ENCODE measurements around the gene PPP3CA. TPM values are rescaled to one million over a fixed set of nuclear protein-coding genes. Genes with fewer than 3 reads are reported as not detected.
A peak's percentile ranks its signal among the peaks of the same experiment; 100 is the strongest.

PPP3CA gene
- total RNA-seq, 1 donor from 2014 or later, result 78.8 TPM

- POLR2A ChIA-PET, result interaction anchor here (1.4 kb wide), 1 partner anchor 64 kb away, joined by 3 read pairs; no protein-coding TSS in a partner anchor
- DNase-seq, result no peak
- H3K9me3 Mint-ChIP-seq, result no peaks in the 10 kb centered on the region
Observed at GRCh38 chr4:101282076-101282844, 65.1 kb downstream of the PPP3CA start.

GRCh38 chr4:101280866-101281600 lies 66.3 kb downstream of the PPP3CA start:
- Mint-ChIP-seq H3K36me3 (ENCODE audit: low read depth) (peaks cover 2% of the 10 kb centered on the region), H3K4me1 (peaks cover 78% of the 10 kb centered on the region), H3K27ac (peak overlapping the region; percentile 43), H3K4me3 (no peak overlapping the region), H3K9me3 (no peaks in the 10 kb centered on the region), H3K27me3 (no peaks in the 10 kb centered on the region)
- no peak for TF ChIP-seq CTCF (IDR thresholded peaks at IDR 0.05)
- ATAC-seq (ENCODE audit: low read depth) (no peak), DNase-seq (no peak)
- CTCF ChIA-PET, result no interaction called here
- POLR2A ChIA-PET, result interaction anchor here (0.6 kb wide), 1 partner anchor 1285 kb away, joined by 4 read pairs; no protein-coding TSS in a partner anchor
- intact Hi-C loops (cut with micrococcal nuclease), result no loop called here

More at GRCh38 chr4:101282076-101282844, 65.1 kb downstream of the PPP3CA start:
- Mint-ChIP-seq H3K36me3 (ENCODE audit: low read depth) (peaks cover 2% of the 10 kb centered on the region), H3K27me3 (no peaks in the 10 kb centered on the region), H3K4me3 (peak overlapping the region; percentile 64), H3K27ac (peak overlapping the region; percentile 75), H3K4me1 (peaks cover 76% of the 10 kb centered on the region)
- peak; percentile 59 for ATAC-seq (ENCODE audit: low read depth)
- intact Hi-C loops (cut with micrococcal nuclease), result no loop called here
- CTCF ChIA-PET, result no interaction called here
- no peak for TF ChIP-seq CTCF (IDR thresholded peaks at IDR 0.05)

GRCh38 chr4:101279377-101279871 lies 67.9 kb downstream of the PPP3CA start:
- CTCF ChIA-PET, result interaction anchor here (0.9 kb wide), 1 partner anchor 17 kb away, joined by 4 read pairs; no protein-coding TSS in a partner anchor
- Mint-ChIP-seq H3K4me3 (peak overlapping the region; percentile 64), H3K27me3 (no peaks in the 10 kb centered on the region), H3K27ac (peak overlapping the region; percentile 86), H3K4me1 (peaks cover 82% of the 10 kb centered on the region), H3K9me3 (no peaks in the 10 kb centered on the region), H3K36me3 (ENCODE audit: low read depth) (peaks cover 4% of the 10 kb centered on the region)
- intact Hi-C loops (cut with micrococcal nuclease), result loop anchor here (1.0 to 10.0 kb wide), 3 partner anchors 8 to 455 kb away; partner anchors contain the start of gene PPP3CA
- POLR2A ChIA-PET, result interaction anchor here (0.6 to 0.9 kb wide), 3 partner anchors 10 to 610 kb away, joined by 5 to 7 read pairs (median 5); no protein-coding TSS in a partner anchor
- no peak for TF ChIP-seq CTCF (IDR thresholded peaks at IDR 0.05)
- ATAC-seq (ENCODE audit: low read depth), result peak; percentile 70
- no peak for DNase-seq

- DNase-seq (no peak), ATAC-seq (ENCODE audit: low read depth) (no peak)
- Mint-ChIP-seq H3K4me1 (peaks cover 70% of the 10 kb centered on the region), H3K9me3 (no peaks in the 10 kb centered on the region), H3K27me3 (no peaks in the 10 kb centered on the region), H3K4me3 (no peak overlapping the region), H3K27ac (no peak overlapping the region), H3K36me3 (ENCODE audit: low read depth) (peaks cover 4% of the 10 kb centered on the region)
- POLR2A ChIA-PET, result interaction anchor here (0.7 kb wide), 2 partner anchors 11 to 185 kb away, joined by 3 read pairs; no protein-coding TSS in a partner anchor
- no peak for TF ChIP-seq CTCF (IDR thresholded peaks at IDR 0.05)
- intact Hi-C loops (cut with micrococcal nuclease), result loop anchor here (2.0 to 10.0 kb wide), 3 partner anchors 13 to 457 kb away; partner anchors contain the start of gene PPP3CA
- CTCF ChIA-PET, result no interaction called here
Observed at GRCh38 chr4:101277671-101278070, 69.7 kb downstream of the PPP3CA start.
